HG03159 (cell line): ENCODE results near the gene RNF217.
"Not testable (repeated sequence)": the region's sequence is repeated elsewhere in the genome, so short reads cannot be mapped to it uniquely, and the experiment has no call there.

Experiments used
- ATAC-seq: cut with Tn5 transposase; IDR thresholded peaks from one replicate; pipeline ENCODE4 v1.9.1; 2021; ENCODE audit warnings: mild to moderate bottlenecking, moderate library complexity; ENCODE audit not compliant: unreplicated experiment

The RNF217 gene

GRCh38 chr6:125050663-125051318, 88.6 kb downstream of the RNF217 start:
- ATAC-seq: no peak

- no peak for ATAC-seq
Observed at GRCh38 chr6:125053809-125054208, 91.6 kb downstream of the RNF217 start.

- ATAC-seq: no peak
Observed at GRCh38 chr6:125054331-125054730, 92.1 kb downstream of the RNF217 start.

GRCh38 chr6:125057392-125058246, 95.4 kb downstream of the RNF217 start:
- ATAC-seq: no peak

- no peak for ATAC-seq
Observed at GRCh38 chr6:125058546-125058945, 96.3 kb downstream of the RNF217 start.

GRCh38 chr6:125063307-125063706, 101.1 kb downstream of the RNF217 start:
- no peak for ATAC-seq

- no peak for ATAC-seq
Observed at GRCh38 chr6:125066140-125066539, 103.9 kb downstream of the RNF217 start.

- no peak for ATAC-seq
Observed at GRCh38 chr6:125066964-125067363, 104.7 kb downstream of the RNF217 start.

GRCh38 chr6:125067552-125067951, 105.3 kb downstream of the RNF217 start:
- no peak for ATAC-seq

- no peak for ATAC-seq
Observed at GRCh38 chr6:125073071-125073470, 110.8 kb downstream of the RNF217 start.

GRCh38 chr6:125074120-125074519, 111.9 kb downstream of the RNF217 start:
- ATAC-seq: no peak

GRCh38 chr6:125075073-125075472, 112.8 kb downstream of the RNF217 start:
- not testable (repeated sequence) for ATAC-seq

GRCh38 chr6:125075741-125076481, 113.7 kb downstream of the RNF217 start:
- ATAC-seq: no peak

GRCh38 chr6:125076482-125076742, 114.2 kb downstream of the RNF217 start:
- ATAC-seq: no peak

- no peak for ATAC-seq
Observed at GRCh38 chr6:125077453-125077852, 115.2 kb downstream of the RNF217 start.

GRCh38 chr6:125078602-125079321, 116.5 kb downstream of the RNF217 start:
- no peak for ATAC-seq

GRCh38 chr6:125082908-125083683, 120.9 kb downstream of the RNF217 start:
- no peak for ATAC-seq

GRCh38 chr6:125083684-125083990, 121.4 kb downstream of the RNF217 start:
- ATAC-seq: no peak

- ATAC-seq: no peak
Observed at GRCh38 chr6:125086716-125087115, 124.5 kb downstream of the RNF217 start.

GRCh38 chr6:125088963-125089362, 126.7 kb downstream of the RNF217 start:
- no peak for ATAC-seq

GRCh38 chr6:125094563-125094962, 132.3 kb downstream of the RNF217 start:
- ATAC-seq: no peak
